HL-60/S4 treated with retinoic acid at 250 ng/mL for 4 days and 3 days (cell line): ENCODE measurements around the gene ETV6.

ENCODE experiments used
- in situ Hi-C: fragments of 300-500 bp; cut with MboI; formaldehyde crosslinking; loops from 2 replicates; pipeline ENCODE4 v1.7.0; 2022; ENCODE audit warnings: low sequenced_read_pairs

Gene ETV6

DNA sequence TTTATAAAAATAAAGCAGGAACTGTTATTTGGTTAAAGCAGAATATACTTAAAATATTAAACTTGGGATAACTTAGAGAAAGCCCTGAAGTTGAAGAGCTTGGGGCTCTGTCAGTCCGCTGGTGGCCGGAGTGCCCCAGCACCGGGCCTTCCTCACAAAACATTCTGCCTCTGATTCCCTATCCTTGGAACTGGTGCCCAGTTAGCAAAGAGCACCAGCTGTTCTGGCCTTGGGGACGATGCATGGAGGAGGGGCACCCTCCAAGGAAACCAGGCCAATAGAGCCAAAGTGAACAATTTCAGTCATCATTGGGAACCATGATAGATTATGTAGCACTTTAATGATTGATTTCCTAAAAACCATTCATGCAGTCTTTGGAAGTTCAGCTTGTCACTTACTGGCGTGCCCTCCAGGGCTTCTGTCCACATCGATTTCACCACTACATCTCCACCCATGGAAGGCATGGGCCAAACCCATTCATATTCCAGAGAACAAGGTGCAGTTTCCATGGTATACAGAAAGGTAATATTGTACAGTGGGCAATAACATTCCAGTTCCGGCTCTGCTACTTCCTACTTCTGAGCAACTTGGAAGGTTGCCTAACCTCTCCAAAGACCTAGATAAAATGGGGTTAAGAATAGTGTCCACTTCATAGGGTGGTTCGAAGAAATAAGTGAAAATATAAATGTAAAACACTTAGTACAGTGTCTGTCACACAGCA is 145.9 kb downstream of the ETV6 start:
- in situ Hi-C loops = no loop called here

DNA sequence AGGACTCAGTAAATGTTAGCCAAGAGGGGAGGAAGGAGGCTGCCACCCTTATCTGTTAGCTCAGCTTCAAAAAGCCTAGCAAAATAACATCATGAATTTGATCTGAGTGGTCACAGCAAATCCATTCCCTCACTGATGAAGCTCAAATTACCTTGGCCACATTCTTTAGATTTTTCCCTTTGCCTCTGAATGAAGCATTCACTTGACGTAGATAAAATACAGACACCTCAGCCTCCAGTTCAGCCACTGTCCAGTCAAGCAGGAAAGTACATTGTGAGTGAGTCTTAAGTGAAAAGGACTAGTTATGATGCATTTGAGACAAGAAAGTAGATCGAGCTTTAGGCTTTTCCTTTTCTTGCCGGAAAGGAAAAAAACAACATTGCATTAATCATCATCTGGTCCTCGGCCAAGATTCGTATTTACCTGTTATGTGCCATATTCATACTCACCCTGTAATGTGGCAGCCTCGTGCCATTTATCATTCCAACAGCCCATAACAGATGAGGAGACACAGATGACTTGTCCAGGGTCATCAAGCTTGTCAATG is 146.5 kb downstream of the ETV6 start:
- in situ Hi-C loops = no loop called here

DNA sequence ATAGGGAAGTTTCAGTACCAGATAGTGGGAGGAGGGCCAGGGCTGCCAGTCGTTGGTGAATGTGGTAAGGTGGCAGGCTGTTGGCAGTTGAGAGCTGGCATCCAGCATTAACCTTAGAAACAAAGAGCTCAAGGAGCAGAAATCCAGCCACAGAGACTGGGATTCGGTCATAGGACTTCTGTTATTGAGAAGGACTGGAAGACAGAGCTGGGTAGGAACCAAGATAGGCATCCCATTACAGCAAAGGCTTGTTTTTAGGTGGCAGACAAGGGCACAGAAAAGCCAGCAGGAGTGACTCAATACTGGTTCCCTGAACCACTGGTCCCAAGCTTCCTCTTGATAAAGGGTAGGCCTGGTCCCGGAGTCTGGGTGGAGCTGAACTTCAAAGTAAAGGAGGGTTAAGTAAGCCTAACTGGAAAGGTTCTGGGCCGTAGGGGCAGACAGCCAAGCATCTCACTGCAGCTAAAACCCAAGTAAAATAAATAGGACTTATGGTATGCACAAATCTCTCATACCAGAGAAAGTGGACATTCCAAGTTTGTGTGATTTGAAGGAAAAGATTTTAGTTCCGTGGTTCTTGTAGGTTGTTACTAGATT is 147.9 kb downstream of the ETV6 start:
- in situ Hi-C loops = no loop called here

DNA sequence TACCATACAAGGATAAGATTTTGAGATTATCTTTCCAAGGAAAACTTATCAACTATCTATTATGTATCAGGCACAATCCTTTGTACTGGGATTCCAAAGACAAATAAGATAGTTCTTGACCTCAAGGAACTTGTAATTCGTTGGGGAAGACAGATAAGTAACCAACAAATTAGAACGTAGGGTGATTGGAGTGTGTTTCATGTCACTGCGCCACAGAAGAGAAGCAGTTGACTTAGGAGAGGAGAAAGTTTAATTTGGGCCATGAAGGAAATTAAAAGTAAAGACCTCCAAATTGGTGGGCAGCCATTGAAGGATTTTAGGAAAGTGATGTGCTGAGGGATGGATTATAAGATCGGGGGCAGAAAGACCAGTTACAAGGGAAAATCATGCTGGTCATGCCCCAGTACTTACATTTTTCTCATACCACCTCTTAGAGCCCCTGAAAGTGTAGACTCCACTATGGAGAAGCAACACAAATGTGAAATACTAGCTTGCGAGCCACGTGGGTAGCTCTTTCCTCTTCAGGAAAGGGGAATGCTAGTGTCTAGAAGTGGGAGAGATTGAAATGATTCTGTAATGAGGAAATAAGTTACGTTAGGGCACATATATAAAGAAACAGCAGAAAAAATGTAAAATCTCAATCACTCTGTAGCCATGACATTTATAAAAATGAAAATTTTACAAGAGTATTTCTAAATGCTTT is 148.7 kb downstream of the ETV6 start:
- in situ Hi-C loops = no loop called here

DNA sequence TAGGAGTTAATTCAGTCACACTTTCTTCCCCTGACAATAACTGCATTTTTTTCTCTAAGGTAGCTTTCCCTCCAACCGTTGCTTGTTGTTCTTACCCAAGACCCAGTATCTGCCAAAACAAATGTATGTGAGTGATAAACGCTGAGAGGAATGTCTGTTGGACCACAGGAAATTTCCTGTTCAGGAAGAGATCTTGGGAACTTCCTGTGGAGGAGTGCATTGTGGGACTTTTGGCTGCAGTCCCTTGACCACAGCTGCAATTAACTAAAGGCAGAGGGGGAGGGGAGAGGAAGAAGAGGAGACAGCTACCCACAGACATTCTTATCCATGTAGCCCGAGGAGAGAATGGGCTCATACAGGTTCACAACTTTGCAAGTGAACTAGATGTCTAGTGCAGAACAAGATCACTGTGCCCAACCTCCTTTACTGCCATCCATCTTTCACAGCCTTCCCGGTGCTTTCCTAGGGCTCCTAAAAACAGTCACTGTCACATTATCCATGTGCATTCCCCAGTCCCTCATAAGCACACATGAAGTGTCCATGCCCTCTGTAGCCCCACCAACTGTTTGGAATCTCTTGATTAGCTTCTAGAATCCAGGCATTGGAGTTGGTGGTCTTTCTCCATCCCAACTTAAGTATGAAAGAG is 149.5 kb downstream of the ETV6 start:
- in situ Hi-C loops = no loop called here

DNA sequence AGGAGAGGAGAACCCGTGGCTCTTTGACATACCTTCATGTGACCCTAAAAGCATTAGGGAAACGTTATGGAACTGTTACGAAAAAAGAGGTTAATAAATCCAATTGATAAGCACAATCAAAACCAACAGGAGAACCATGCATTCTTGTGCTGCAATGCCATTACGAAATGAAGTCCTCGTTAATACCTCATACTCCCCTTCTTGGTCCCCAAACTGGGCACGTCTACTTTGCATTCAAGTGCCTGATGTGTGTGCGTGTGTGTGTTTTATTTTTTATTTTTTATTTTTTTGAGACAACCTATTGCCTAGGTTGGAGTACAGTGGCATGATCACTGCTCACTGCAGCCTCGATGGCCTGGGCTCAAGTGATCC is 150.0 kb downstream of the ETV6 start:
- in situ Hi-C loops = no loop called here

DNA sequence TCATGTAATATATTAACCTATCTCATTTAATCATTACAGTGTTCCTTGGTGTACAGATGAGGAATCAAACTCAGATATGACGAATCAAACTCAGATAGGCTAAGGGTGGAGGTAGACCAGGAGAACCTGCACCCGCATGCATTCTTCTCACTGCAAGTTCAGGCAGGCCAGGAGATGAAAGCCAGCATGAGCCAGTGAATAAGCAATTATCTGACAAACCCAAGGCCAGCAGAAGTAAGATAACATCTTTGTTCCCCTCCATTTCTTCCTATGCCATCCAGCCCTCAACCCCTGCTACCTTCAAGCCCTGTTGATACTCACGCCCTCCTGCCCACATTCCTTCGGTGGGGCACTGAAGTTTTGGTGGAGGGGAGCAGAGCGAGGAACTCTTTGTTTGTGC is 152.2 kb downstream of the ETV6 start:
- in situ Hi-C loops = no loop called here

DNA sequence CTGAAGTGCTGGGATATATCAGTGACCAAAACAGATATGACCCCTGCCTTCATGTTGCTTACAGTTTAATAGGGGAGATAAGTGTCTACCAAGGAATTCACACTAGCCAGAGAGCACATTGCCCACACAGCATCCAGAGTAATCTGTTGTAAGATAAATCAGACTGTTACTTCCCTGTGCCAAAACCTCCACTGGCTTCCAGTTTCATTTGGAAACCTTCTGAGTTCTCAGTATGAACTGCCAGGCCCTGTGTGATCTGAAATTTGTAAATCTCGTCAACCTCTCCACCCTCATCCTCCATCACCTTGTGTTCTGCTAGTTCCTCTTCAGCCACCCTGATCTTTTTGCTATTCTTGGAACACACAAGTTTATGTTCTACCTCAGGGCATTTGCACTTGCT is 154.7 kb downstream of the ETV6 start:
- in situ Hi-C loops = no loop called here

DNA sequence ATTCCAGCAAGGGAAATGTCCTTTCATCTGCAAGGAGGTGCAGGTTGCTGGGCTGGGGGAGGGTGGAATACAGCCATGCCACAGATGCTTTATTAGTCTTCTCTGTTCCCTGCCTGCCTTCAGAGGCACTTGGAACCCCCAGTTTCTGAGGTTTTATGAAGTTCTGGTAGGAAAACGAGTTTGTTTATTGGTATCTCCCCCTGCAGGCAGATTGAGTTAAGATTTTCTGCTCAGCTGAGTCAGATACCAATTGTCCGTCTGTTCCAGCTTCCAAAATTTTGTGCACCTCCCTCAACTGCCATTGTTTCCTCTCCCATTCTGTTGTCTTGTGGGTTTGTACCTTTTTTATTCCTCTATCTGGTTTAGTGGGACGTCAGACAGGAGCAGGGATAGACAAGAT is 155.6 kb downstream of the ETV6 start:
- in situ Hi-C loops = no loop called here

DNA sequence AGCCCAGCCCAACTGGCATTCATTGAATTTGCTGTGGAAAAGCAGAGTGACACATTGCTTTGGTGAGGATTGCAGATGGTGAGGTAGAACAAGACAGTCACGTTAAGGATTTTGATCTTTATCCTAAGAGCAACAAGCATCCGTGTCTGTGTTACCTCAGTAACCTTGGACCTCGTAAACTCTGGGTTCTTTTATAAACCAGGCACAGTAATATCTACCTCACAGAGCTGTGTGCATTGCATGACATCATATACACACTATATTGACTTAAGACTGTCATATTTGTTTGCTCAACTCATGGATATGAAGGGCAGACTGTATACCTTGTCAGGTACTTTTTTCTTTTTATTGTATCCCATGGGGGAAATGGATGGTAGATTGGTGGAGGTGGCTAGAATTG is 156.2 kb downstream of the ETV6 start:
- in situ Hi-C loops = no loop called here

DNA sequence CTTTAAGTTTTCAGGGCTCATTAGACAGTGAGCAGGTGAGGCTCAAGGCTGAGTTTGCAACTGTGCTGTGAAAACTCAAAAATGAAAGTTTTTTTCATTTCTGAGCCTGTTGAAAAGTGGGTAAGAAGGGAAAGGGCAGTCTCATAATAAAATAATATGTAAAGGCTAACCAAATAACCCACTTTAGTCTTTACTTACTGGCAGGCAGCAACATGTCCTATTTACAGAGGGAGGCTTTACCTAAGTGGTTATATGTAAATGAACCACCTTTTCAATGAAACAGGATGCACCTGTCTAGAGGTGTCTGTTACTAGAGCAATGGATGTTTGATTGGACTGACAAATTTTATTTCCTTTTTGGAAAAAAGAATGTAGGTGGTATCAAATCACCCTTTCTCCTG is 158.0 kb downstream of the ETV6 start:
- in situ Hi-C loops = no loop called here

DNA sequence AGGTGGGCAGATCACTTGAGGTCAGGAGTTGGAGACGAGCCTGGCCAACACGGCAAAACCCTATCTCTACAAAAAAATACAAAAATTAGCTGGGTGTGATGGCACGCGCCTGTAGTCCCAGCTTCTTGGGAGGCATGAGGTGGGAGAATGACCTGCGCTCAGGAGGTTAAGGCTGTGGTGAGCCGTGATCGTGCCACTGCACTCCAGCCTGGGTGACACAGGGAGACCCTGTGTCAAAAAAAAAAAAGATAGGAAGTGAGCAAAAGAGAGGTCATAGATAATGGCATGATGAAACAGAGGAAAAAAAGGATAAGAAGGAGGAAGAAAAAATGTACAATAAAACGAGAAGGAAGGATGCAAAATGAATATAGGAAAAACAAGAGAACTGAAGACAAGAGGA is 159.5 kb downstream of the ETV6 start:
- in situ Hi-C loops = no loop called here

DNA sequence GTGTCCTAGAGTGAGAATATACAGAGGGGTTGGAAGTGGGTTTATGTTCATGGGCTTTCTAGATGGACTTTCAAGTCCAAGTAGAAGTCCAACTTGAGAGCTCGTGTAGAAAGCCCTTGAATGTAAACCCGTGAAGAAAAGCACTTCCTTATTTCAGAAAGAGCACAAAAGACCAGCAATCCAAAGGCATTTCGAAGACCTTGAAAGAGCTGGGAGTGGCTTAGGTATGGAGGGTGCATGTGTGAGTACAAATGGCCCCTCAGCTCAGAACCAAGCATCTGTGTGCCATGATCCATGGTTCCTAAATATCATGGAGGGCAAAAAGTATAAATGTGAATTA is 160.7 kb downstream of the ETV6 start:
- in situ Hi-C loops = no loop called here

DNA sequence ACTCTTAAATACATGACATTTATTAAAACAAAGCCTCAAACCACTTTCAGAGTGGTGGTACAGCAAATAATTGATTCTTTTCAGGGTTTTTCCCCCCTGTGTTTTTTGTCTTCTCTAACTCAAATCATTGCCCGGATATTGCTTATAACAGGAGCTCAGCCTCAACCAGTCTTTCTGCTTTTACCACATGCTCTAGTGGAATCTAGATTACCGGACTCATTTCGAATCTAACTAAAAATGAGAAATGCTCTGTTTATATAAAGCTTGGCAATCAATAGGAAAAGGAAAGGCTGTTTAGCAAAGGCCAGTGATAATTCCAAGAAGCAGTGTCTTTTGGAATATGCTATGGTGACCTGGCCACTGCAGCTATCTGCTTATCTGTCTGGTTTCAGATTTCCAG is 161.5 kb downstream of the ETV6 start:
- in situ Hi-C loops = no loop called here

DNA sequence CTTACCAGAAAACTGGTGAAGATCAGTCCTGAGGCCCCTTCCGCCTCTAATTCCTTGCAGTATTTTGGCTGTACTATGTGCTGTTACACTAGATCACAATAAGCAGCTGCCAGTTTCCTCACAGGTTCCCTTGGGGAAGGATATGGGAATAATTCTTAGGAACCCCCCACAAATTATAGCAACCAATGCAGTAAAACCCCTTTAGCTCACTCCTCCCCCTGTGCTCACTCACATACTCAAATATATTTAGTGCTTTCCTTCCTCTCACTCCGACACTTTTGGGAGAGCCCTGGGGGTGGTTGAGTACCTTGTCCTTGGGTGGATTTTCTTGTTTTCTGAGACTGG is 162.7 kb downstream of the ETV6 start:
- in situ Hi-C loops = no loop called here

DNA sequence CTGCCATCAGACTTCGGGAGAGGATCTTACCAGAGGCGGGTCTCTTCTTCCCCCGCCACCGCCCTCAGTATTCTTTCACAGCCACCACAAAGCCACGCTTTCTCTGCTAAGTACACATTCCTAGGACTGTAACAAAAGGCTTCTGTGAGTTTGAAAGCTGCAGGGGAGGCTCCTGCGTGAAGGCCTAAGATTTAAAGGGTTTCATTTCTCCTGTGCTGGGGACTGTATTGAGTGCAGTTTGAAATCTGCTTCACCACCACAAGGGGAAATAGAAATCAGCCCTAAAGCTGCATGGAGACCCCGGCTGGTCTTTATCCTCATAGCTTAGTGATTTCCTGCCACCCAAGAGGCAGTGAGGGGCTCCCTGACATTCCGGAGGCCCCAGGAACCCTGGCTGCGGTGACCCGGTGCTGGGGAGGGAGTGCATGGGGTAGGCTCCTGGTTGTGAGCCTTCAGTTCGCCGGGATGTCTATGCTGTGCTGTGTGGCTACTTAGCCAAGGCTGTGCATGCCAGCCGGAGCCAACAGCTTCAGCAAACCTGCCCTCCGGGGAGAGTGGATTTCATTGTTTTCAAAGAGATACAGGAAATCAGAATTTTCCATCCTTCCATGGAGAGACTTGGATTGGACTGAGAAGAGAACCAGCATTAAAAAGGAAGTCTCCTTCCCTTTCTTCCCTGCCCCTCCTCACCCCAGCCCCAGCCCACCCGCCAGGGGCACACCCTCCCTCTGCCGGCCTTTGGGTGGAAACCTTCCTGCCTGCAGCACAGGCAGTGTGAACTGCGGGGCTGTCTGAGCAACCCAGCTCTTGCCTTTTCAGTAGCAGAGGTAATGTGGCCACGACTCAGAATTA is 163.3 kb downstream of the ETV6 start:
- in situ Hi-C loops = no loop called here

DNA sequence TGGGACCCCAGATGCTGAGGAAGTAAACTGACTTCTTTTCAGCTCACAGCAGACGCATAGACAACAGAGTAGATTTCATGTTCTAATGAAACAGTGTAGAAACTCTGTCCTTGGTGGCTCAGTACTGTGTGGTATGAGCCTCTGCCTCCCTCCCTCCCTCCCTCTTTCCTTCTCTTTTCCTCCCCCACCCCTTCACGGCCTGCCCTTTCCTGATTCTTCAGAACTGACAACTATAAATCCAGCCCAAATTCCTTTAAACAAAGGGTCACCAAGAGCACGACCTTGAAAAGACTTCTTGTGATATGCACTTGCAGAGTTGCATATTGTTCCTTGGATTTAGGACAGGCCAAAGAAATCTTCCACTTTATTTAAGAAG is 164.0 kb downstream of the ETV6 start:
- in situ Hi-C loops = no loop called here

DNA sequence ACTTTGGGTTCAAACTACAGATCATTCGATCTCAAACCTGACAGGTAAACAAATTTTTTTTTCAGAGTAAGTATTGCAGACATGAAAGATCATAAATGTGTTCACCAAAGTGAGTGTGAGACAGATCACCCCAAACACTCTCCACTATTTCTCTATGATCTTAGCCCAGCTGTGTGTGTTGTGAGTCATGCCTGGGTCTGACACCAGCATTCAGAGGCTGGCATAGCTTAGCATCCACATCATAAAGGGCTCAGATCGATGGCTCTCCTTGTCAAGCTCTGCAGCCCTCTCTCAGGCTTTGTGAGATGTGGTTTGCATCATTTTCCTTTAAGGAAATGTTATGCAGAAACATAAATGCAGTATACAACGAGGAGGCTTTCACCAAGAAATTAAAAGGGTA is 164.9 kb downstream of the ETV6 start:
- in situ Hi-C loops = no loop called here

DNA sequence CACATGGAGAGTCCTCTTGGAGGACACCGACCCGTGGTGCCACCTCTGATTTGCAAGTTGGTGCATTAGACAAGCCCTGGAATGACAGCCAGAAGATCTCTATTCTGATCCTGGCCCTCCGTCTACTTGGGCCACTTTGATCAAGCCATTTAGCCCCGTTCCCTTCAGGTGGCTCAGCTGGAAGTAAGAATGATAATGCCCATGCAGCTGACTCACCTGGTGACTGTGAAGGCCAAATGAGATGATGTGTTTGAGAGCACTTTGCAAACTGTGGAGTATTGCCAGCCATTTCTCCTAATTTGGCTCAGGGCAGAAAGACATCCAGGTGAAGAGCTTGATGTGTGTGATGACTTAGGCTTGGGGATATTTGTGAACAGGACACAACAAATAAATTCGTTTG is 165.9 kb downstream of the ETV6 start:
- in situ Hi-C loops = no loop called here

DNA sequence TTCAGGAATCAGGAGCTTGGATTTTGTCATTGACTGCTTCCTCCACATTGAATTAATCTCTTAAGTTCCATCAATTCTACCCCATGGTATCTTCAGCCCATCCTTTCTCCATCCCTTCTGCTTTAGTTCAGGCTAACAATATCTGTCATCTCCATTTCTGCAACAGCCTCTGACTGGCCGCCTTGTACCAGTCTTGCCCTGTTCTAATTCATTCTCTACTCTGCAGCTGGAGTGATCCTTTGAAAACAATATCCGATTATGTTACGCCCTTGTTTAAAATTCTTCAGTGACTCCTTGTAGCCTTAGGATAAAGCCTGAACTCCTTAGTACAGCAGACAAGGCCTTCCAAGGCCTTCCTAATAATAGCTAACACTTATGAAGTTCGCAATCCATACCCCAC is 170.2 kb downstream of the ETV6 start:
- in situ Hi-C loops = no loop called here

DNA sequence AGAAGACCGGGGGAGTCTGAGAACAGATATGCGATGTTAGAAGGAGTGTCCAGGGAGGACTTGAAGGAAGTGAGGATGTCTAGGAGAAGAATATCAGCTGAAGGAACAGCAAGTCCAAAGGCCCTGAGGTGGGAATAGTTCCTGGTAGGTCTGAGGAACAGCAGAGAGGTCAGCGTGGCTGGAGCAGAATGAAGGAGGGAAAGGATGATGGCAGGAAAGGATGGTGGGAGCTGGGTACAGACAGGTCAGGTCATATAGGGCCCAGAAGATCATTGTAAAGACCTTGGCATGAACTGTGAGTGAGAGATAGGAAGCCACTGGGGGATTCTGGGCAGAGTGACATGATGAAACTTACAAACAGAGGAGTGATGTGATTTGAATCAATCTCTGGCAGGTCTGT is 171.0 kb downstream of the ETV6 start:
- in situ Hi-C loops = no loop called here
